NCI-H2107 treated with DMSO at 0.1 percent for 48 hours (cell line): ENCODE measurements around the gene DPM3.
A peak's percentile ranks its signal among the peaks of the same experiment; 100 is the strongest.
"Not testable (repeated sequence)": the region's sequence is repeated elsewhere in the genome, so short reads cannot be mapped to it uniquely, and the experiment has no call there.

Experiments used
- DNase-seq: peaks from one replicate; lab custom pipeline; 2025; ENCODE audit not compliant: unreplicated experiment; lab: John Stamatoyannopoulos, UW

DPM3 gene

GRCh38 chr1:155175927-155176371 is 35.6 kb upstream of the DPM3 start:
- DNase-seq, result peak; percentile 45

GRCh38 chr1:155175281-155175926 is 35.1 kb upstream of the DPM3 start:
- no peak for DNase-seq

- DNase-seq, result peak; percentile 58
These were observed 34.3 kb upstream of the DPM3 start for GRCh38 chr1:155174324-155175280.

GRCh38 chr1:155173478-155174323 is 33.4 kb upstream of the DPM3 start, which contains the start of gene TRIM46:
Gene TRIM46 (plus strand): TSS chr1:155173849. CDS start chr1:155173967, 118 bp downstream.
- peak; percentile 71 for DNase-seq

- DNase-seq, result peak; percentile 96
These were observed 32.6 kb upstream of the DPM3 start, which contains the start of gene KRTCAP2 for GRCh38 chr1:155172732-155173477. Gene KRTCAP2 (minus strand): TSS chr1:155173304. CDS start chr1:155173224, 80 bp downstream.

- no peak for DNase-seq
These were observed 31.8 kb upstream of the DPM3 start for GRCh38 chr1:155171836-155172731.

- no peak for DNase-seq
These were observed 30.5 kb upstream of the DPM3 start for GRCh38 chr1:155170806-155171205.

GRCh38 chr1:155170101-155170785 is 29.9 kb upstream of the DPM3 start:
- DNase-seq, result no peak

- DNase-seq, result no peak
These were observed 29.2 kb upstream of the DPM3 start for GRCh38 chr1:155169541-155169940.

- no peak for DNase-seq
These were observed 28.3 kb upstream of the DPM3 start for GRCh38 chr1:155168456-155169210.

- DNase-seq, result not testable (repeated sequence)
These were observed 27.7 kb upstream of the DPM3 start for GRCh38 chr1:155168105-155168445.

GRCh38 chr1:155167166-155168104 is 27.1 kb upstream of the DPM3 start:
- DNase-seq, result peak; percentile 87

- no peak for DNase-seq
These were observed 26.3 kb upstream of the DPM3 start for GRCh38 chr1:155166471-155167165.

GRCh38 chr1:155166051-155166470 is 25.7 kb upstream of the DPM3 start:
- no peak for DNase-seq

GRCh38 chr1:155164625-155165024 is 24.3 kb upstream of the DPM3 start:
- DNase-seq, result not testable (repeated sequence)

GRCh38 chr1:155163785-155164184 is 23.5 kb upstream of the DPM3 start:
- not testable (repeated sequence) for DNase-seq
